Heart right ventricle (tissue), 16 donors: ENCODE data around the gene ZFP90. TPM values are rescaled to one million over a fixed set of nuclear protein-coding genes. Genes with fewer than 3 reads are reported as not detected.

ENCODE experiments used
- ATAC-seq, 8 donors: fragments of 200-7000 bp; cut with Tn5 transposase; one replicate each; pipeline ENCODE4 v1.9.1; 2020; ENCODE audit warnings: mild to moderate bottlenecking in 8 of 8, moderate library complexity in 8 of 8, moderate number of reproducible peaks in 1 of 8
- DNase-seq, 2 donors: peaks; one replicate each; pipeline ENCODE4 v3.0.0-alpha.2; 2020
- H3K27ac ChIP-seq, 10 donors: fragments of 200-600 bp; sonication (generic) in 2 of 10; one replicate each; pipeline versions ENCODE4 v1.5.0 to v1.8.0; 2020 to 2022; ENCODE audit warnings: mild to moderate bottlenecking in 3 of 10
- H3K27me3 ChIP-seq, 7 donors: fragments of 200-600 bp; one replicate each; pipeline ENCODE4 v1.8.0; 2021 to 2022; ENCODE audit warnings: mild to moderate bottlenecking in 2 of 7
- H3K36me3 ChIP-seq, 9 donors: fragments of 200-600 bp; sonication (generic) in 1 of 9; one replicate each; pipeline versions ENCODE4 v1.5.0 to v1.8.0; 2020 to 2022; ENCODE audit warnings: mild to moderate bottlenecking in 2 of 9
- H3K4me1 ChIP-seq, 9 donors: fragments of 200-600 bp; sonication (generic) in 1 of 9; one replicate each; pipeline versions ENCODE4 v1.5.0 to v1.8.0; 2020 to 2022; ENCODE audit warnings: mild to moderate bottlenecking in 4 of 9
- H3K4me3 ChIP-seq, 10 donors: fragments of 200-600 bp; sonication (generic) in 2 of 10; one replicate each; pipeline versions ENCODE4 v1.5.0 to v1.8.0; 2020 to 2022; ENCODE audit warnings: mild to moderate bottlenecking in 7 of 10, moderate library complexity in 2 of 10
- H3K9me3 ChIP-seq, 11 donors: fragments of 200-600 bp in 10 of 11; sonication (generic) in 2 of 11; one replicate each; pipeline versions ENCODE4 v1.5.0 to v1.8.0; 2013 to 2022; ENCODE audit warnings: mild to moderate bottlenecking in 2 of 11, control low read depth in 1 of 11, moderate library complexity in 1 of 11
- WGBS, 2 donors: extraction: QIAGEN DNeasy Blood & Tissue Kit; methylation state at CpG; one replicate each; pipeline ENCODE4 v1.1.7; 2013; ENCODE audit warnings: inconsistent platforms in 1 of 2; 5-methylcytosine and 5-hydroxymethylcytosine counted together
- intact Hi-C, 10 donors: fragments of 100-400 bp; cut with DNase I; formaldehyde crosslinking; loops; one replicate each; pipeline versions ENCODE4 v1.11.1 to v1.14.2; 2022
- polyA plus RNA-seq, 2 donors: library from polyadenylated mRNA; stranded (reverse); fragments of 200-250 nt; gene quantifications; one replicate each; pipeline ENCODE4 v1.2.3, GENCODE V29; 2013
- total RNA-seq, 10 donors: library from RNA; stranded (reverse); fragmentation: NEBNext Ultra II Directional in 3 of 10; extraction: Animal tissue kit (Norgen Biotek cat#: 25700) in 3 of 10; gene quantifications; one replicate each; pipeline versions ENCODE4 v1.2.1 to v1.2.4, GENCODE V29; 2021 to 2023
- TF ChIP-seq, protein P1 (sequence below), 9 donors: fragments of 200-600 bp; sonication (generic) in 2 of 9; IDR thresholded peaks; one replicate each; pipeline versions ENCODE4 v1.5.0 to v1.8.0; 2021 to 2022; ENCODE audit warnings: antibody characterized with exemption in 9 of 9, mild to moderate bottlenecking in 5 of 9, moderate library complexity in 1 of 9
- donor health status: Arrhythmogenic right ventricular cardiomyopathy.
- donor health status: ischemic (EF 13 %, LVEDD 7.1; RV severe dilation, severe dysfunction).
- donor health status: healthy with polysubstance abuse.
- donor health status: DM: no; HTN: yes; CAD: no.
- donor health status: DM: no; HTN: no; CAD: no.
- donor health status: ischemic (EF 25% LVEDD 6.9; RV normal size, moderate dysfunction).
- donor health status: ischemic (EF 25% LVEDD 5.7; RV mildly dilated, moderate dysfunction).
- donor health status: healthy.
- donor health status: DM: yes; HTN: yes; CAD: no.
- donor health status: Ischemic cardiomyopathy.
- donor health status: ischemic (EF 35%, LVEDD 5.7; RV mildly dilated, moderate dysfunction).
- donor health status: nonischemic (EF 11% LVEDD 7.7; RV severe dilation, severe dysfunction).
- donor health status: DM: yes; HTN: yes; CAD: no.
- donor health status: PGD.
- donor health status: ischemic (EF 29% LVEDD 5.4; RV normal size, mild dysfunction).
- donor health status: nonischemic (EF 23%, LVEDD 6.1; RV moderate dilation, normal function).

The ZFP90 gene
- total and polyA plus RNA-seq, 12 donors, result 5.0 to 15.6 (median 11.9) TPM

DNA sequence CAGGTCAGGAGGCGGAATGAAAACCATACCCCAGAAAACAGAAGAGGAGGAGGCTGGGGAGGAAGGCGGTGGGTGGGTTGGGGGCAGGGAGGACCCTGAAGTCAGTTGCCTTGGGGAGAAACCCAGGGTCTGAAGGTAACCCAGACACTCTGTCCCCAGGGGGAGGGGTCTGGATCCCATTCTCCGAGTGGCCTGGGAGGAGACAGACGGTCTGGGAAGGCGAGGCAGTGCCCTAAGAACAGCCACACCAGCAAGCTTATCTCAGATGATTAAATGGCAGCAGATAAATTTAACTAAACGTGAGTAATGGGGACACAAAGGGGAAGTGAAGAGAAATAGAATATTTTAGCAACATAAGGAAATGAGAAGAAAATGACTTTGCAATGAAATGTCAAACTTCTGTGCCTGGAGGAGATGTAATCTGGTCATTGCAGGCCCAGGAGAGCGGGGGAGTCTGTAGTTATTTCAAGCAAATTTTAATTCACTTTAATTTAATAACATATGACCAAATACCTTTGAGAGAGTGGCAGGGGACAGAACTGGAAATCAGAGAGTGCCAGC, 21.4 kb upstream of the ZFP90 start:
- TF ChIP-seq, protein P1, sequence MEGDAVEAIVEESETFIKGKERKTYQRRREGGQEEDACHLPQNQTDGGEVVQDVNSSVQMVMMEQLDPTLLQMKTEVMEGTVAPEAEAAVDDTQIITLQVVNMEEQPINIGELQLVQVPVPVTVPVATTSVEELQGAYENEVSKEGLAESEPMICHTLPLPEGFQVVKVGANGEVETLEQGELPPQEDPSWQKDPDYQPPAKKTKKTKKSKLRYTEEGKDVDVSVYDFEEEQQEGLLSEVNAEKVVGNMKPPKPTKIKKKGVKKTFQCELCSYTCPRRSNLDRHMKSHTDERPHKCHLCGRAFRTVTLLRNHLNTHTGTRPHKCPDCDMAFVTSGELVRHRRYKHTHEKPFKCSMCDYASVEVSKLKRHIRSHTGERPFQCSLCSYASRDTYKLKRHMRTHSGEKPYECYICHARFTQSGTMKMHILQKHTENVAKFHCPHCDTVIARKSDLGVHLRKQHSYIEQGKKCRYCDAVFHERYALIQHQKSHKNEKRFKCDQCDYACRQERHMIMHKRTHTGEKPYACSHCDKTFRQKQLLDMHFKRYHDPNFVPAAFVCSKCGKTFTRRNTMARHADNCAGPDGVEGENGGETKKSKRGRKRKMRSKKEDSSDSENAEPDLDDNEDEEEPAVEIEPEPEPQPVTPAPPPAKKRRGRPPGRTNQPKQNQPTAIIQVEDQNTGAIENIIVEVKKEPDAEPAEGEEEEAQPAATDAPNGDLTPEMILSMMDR (IDR thresholded peaks at IDR 0.05), result no peak
- Histone ChIP-seq H3K4me3 (no peak overlapping the region), H3K36me3 (no peaks in the 10 kb centered on the region), H3K9me3 (no peaks in the 10 kb centered on the region), H3K27ac (no peak overlapping the region), H3K27me3 (no peaks in the 10 kb centered on the region), H3K4me1 (peaks cover 0 to 10% (median 4%) of the 10 kb centered on the region in 9 donors)
- intact Hi-C loops, result loop anchor here in 2 of 10 donors (10.0 kb wide), 2 partner anchors 263 to 273 kb away; partner anchors contain the start of gene PLA2G15 (in 1 of the 2)
- no peak for ATAC-seq
- DNase-seq, result no peak
- 67% methylated on average over 7 of the region's 7 CpGs for WGBS, 2 donors

DNA sequence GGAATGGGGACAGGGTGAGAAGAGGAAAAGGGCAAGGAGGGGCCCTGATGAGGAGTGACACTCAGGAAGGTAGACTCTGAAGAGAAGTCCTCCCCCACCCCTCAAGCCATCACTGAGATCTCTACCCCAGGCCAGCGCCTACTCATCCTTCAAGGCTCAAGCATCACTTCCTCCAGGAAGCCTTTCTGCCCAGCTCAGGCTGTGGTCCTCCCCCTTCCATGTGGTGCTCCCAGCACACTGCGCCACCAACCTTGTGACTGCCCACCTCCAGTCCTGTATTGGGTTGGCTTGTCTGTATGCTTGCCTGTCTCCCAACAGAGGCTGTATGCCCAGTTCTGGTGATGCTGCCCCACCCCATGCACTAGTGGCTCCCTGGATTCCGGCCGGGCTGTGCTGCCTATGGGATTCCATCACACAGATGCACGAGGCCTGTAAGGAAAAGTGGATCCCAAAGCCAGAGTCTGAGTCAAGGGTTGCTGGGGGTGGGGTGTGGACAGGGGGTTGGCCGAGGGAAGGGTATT, 19.8 kb upstream of the ZFP90 start:
- 85 to 88% methylated on average over 6 of the region's 6 CpGs for WGBS, 2 donors
- Histone ChIP-seq H3K27ac (no peak overlapping the region), H3K27me3 (peaks cover 0 to 8% (median 0%) of the 10 kb centered on the region in 7 donors), H3K4me3 (no peak overlapping the region), H3K4me1 (peaks cover 0 to 10% (median 4%) of the 10 kb centered on the region in 9 donors), H3K36me3 (no peaks in the 10 kb centered on the region), H3K9me3 (no peaks in the 10 kb centered on the region)
- intact Hi-C loops, result loop anchor here in 2 of 10 donors (10.0 kb wide), 2 partner anchors 264 to 274 kb away; partner anchors contain the start of gene PLA2G15 (in 1 of the 2)
- ATAC-seq (peak in 1 of 8 donors; percentile 20), DNase-seq (no peak)
- TF ChIP-seq, protein P1 (IDR thresholded peaks at IDR 0.05), result no peak

DNA sequence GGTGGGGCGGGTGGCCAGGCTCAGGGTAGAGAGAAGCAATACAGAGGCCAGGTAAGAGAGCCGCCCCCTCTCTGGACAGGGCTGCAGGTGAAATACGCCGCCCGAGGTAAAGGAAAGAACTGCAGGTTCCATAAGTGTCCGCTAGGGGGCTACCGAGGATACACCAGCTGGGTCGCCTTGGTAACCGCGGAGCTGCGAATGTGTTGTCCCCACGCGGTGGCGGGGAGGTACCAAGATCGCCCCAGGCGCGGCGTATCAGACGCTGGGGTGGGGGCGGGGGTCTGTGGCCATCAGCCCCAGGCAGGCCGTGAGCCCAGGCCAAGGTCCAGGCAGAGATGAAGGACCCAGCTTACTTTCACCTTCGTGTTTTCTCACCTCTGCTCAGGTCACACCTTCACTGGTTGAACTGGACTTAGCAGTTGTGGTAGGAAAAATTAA, 18.4 kb upstream of the ZFP90 start:
- WGBS, 2 donors, result 2 to 3% methylated on average over 22 of the region's 22 CpGs
- H3K4me3 ChIP-seq, result peak overlapping the region in 7 of 10 donors; percentile 6 to 37 (median 29)
- peaks cover 0 to 20% (median 0%) of the 10 kb centered on the region in 7 donors for H3K27me3 ChIP-seq
- no peak overlapping the region for H3K27ac ChIP-seq
- peaks cover 0 to 10% (median 4%) of the 10 kb centered on the region in 9 donors for H3K4me1 ChIP-seq
- TF ChIP-seq, protein P1 (IDR thresholded peaks at IDR 0.05), result peak; percentile 82 to 98 (median 96)
- intact Hi-C loops, result loop anchor here in 6 of 10 donors (10.0 kb wide), 5 partner anchors 224 to 604 kb away; partner anchors contain the start of gene TANGO6 (in 3 of the 6)
- no peaks in the 10 kb centered on the region for H3K36me3 ChIP-seq
- ATAC-seq, result peak; percentile 83 to 91 (median 88)
- DNase-seq, result peak; percentile 71 to 84
- no peaks in the 10 kb centered on the region for H3K9me3 ChIP-seq

DNA sequence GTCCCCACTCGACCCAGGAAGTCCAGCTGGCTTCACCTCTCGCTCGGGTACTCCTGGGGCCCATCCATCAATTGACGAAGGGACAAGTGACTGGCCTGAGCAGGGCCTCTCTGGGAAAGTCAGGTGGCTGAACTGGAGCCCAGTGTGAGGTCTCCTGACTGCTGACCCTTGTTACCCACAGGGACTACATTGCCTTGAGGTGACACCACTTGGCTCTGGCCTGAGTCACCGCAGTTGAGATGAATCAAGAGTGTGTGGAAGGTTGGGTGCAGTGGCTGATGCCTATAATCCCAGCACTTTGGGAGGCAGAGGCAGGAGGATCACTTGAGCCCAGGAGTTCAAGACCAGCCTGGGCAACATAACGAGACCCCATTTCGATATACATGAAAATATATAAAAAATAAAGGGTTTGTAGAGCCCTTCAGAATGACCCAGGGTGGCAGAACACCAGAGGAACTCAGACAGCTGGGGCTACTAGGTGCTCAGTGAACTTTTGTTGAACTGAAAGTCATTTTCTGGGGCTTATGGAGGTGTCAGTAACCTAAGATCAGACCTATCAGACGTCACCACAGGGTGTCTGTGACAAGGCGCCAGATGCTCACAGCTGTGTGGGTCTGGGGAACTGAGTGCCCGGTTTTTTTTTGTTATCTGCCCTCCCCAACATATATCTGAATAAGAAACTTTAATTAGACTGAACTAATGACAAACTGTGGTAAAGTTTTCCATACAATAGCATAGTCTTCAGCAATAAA, 14.8 kb upstream of the ZFP90 start:
- no peak for ATAC-seq
- H3K36me3 ChIP-seq, result no peaks in the 10 kb centered on the region
- intact Hi-C loops, result loop anchor here in 6 of 10 donors (10.0 kb wide), 5 partner anchors 221 to 601 kb away; partner anchors contain the start of gene TANGO6 (in 3 of the 6)
- peaks cover 0 to 20% (median 0%) of the 10 kb centered on the region in 7 donors for H3K27me3 ChIP-seq
- no peak overlapping the region for H3K27ac ChIP-seq
- 69 to 75% methylated on average over 10 of the region's 10 CpGs for WGBS, 2 donors
- H3K9me3 ChIP-seq, result no peaks in the 10 kb centered on the region
- TF ChIP-seq, protein P1 (IDR thresholded peaks at IDR 0.05), result no peak
- no peak overlapping the region for H3K4me3 ChIP-seq
- H3K4me1 ChIP-seq, result peaks cover under 1 to 16% (median 11%) of the 10 kb centered on the region in 9 donors
- DNase-seq, result no peak
